Endothelial cell of umbilical vein (primary cell): ENCODE measurements around the gene FNIP2. TPM values are rescaled to one million over a fixed set of nuclear protein-coding genes. Genes with fewer than 3 reads are reported as not detected.

Experiments
- BruUV-seq: library from RNA; stranded (reverse); fragments of 400-500 nt; replicated peaks from 2 replicates; lab custom pipeline; 2021; lab: Mats Ljungman, UMichigan
- CTCF ChIA-PET: fragments of 300-600, 350-600 bp; sonication (Branson Sonifier 250); formaldehyde crosslinking; loops from one replicate; lab custom pipeline; 2021; ENCODE audit warnings: antibody characterized with exemption, inconsistent platforms; lab: Charles Lee
- POLR2A ChIA-PET: fragments of 300-600, 350-600 bp; sonication (Branson Sonifier 250); formaldehyde crosslinking; loops from one replicate; lab custom pipeline; 2021; ENCODE audit warnings: antibody characterized with exemption, inconsistent platforms; lab: Charles Lee
- DNase-seq: peaks from one replicate; pipeline ENCODE4 v3.0.0-alpha.2; 2011; ENCODE audit warnings: low read depth, low spot score
- FAIRE-seq: peaks from 2 replicates; lab custom pipeline; 2011; peaks lifted over from hg19 to GRCh38; lab: Jason Lieb, UNC
- H2AFZ ChIP-seq: 2 replicates; pipeline ENCODE4 v1.6.0; 2012; ENCODE audit warnings: low read depth, low read length, control low read depth, inconsistent platforms
- H3K27ac ChIP-seq: 2 replicates; pipeline ENCODE4 v1.5.1; 2011; ENCODE audit warnings: low read depth, mild to moderate bottlenecking, control low read depth, low read length, moderate library complexity; ENCODE audit not compliant: insufficient read depth
- H3K27me3 ChIP-seq, 2 experiments: 2 replicates each; pipeline versions ENCODE4 v1.6.0 to v1.6.1; 2011; ENCODE audit warnings: low read length in 2 of 2, mixed read lengths in 1 of 2; ENCODE audit not compliant: control insufficient read depth in 2 of 2, insufficient read depth in 2 of 2
- H3K36me3 ChIP-seq, 2 experiments: 2 replicates in 1 of 2; 3 replicates in 1 of 2; pipeline ENCODE4 v1.5.1; 2011; ENCODE audit warnings: low read length in 2 of 2, mild to moderate bottlenecking in 1 of 2, moderate library complexity in 1 of 2; ENCODE audit not compliant: control insufficient read depth in 2 of 2, insufficient read depth in 2 of 2; ENCODE audit errors: extremely low read depth in 1 of 2
- H3K4me1 ChIP-seq: 3 replicates; pipeline ENCODE4 v1.5.1; 2011; ENCODE audit warnings: mild to moderate bottlenecking, low read length; ENCODE audit not compliant: control insufficient read depth, insufficient read depth; ENCODE audit errors: extremely low read depth
- H3K4me2 ChIP-seq: 2 replicates; pipeline ENCODE4 v1.6.1; 2011; ENCODE audit warnings: low read length, control low read depth, mixed read lengths; ENCODE audit not compliant: insufficient read depth
- H3K4me3 ChIP-seq, 3 experiments: fragments of 200-600 bp in 1 of 3; sonication (generic), shearing (Covaris generic) in 1 of 3; replicated peaks in 1 of 3; 2 replicates each; pipeline ENCODE4 v1.5.1; 2011 to 2016; ENCODE audit warnings: control low read depth in 3 of 3, low read length in 3 of 3, mild to moderate bottlenecking in 2 of 3, inconsistent platforms in 1 of 3, low read depth in 1 of 3, moderate library complexity in 1 of 3; ENCODE audit not compliant: insufficient read depth in 1 of 3
- H3K79me2 ChIP-seq: 2 replicates; pipeline ENCODE4 v1.6.0; 2012; ENCODE audit warnings: low read length, inconsistent platforms; ENCODE audit not compliant: control insufficient read depth, insufficient read depth
- H3K9ac ChIP-seq: replicated peaks from 2 replicates; pipeline ENCODE3; 2011; ENCODE audit warnings: low read length, control low read depth; ENCODE audit not compliant: insufficient read depth; ENCODE audit errors: extremely low read depth
- H3K9me1 ChIP-seq: replicated peaks from 3 replicates; pipeline ENCODE4 v1.6.0; 2011; ENCODE audit warnings: mild to moderate bottlenecking, low read length; ENCODE audit not compliant: control insufficient read depth, insufficient read depth; ENCODE audit errors: extremely low read depth
- H3K9me3 ChIP-seq: replicated peaks from 2 replicates; pipeline ENCODE4 v1.5.1; 2012; ENCODE audit warnings: low read length, inconsistent platforms; ENCODE audit not compliant: control insufficient read depth, insufficient read depth
- H4K20me1 ChIP-seq: replicated peaks from 2 replicates; pipeline ENCODE3; 2011; ENCODE audit warnings: mild to moderate bottlenecking, low read length; ENCODE audit not compliant: control insufficient read depth, insufficient read depth; ENCODE audit errors: extremely low read depth
- CTCF ChIP-seq, 2 donors: IDR thresholded peaks; 1 replicate in 1 of 2; 2 replicates in 1 of 2; pipeline ENCODE4 v1.5.1; 2011; ENCODE audit warnings: low read length in 2 of 2, mild to moderate bottlenecking in 2 of 2, moderate library complexity in 2 of 2, control low read depth in 1 of 2, inconsistent platforms in 1 of 2, low read depth in 1 of 2; ENCODE audit not compliant: insufficient read depth in 1 of 2; ENCODE audit errors: extremely low read depth in 1 of 2
- EZH2 ChIP-seq: IDR thresholded peaks from 2 replicates; pipeline ENCODE4 v1.6.1; 2012; ENCODE audit warnings: borderline replicate concordance, low read depth, mild to moderate bottlenecking, moderate library complexity, low read length, inconsistent platforms; ENCODE audit not compliant: severe bottlenecking
- FOS ChIP-seq: IDR thresholded peaks from 2 replicates; pipeline ENCODE4 v1.6.1; 2011; ENCODE audit warnings: mild to moderate bottlenecking, low read length, moderate library complexity, borderline replicate concordance; ENCODE audit not compliant: insufficient read depth
- GATA2 ChIP-seq: IDR thresholded peaks from 2 replicates; pipeline ENCODE4 v1.7.0; 2011; ENCODE audit warnings: low read depth, mild to moderate bottlenecking, moderate library complexity, mixed read lengths, low read length; ENCODE audit not compliant: insufficient read length, insufficient read depth
- JUN ChIP-seq: IDR thresholded peaks from 2 replicates; pipeline ENCODE4 v1.6.1; 2011; ENCODE audit warnings: borderline replicate concordance, low read depth; ENCODE audit not compliant: insufficient read length, insufficient read depth
- MAX ChIP-seq: IDR thresholded peaks from 2 replicates; pipeline ENCODE4 v1.6.1; 2011; ENCODE audit not compliant: insufficient read depth, insufficient read length
- MYC ChIP-seq: IDR thresholded peaks from one replicate; pipeline ENCODE4 v1.6.1; 2011; ENCODE audit warnings: mild to moderate bottlenecking, low read depth, low read length
- POLR2A ChIP-seq: IDR thresholded peaks from 2 replicates; pipeline ENCODE4 v1.6.1; 2012; ENCODE audit warnings: low read depth, mild to moderate bottlenecking, control low read depth, low read length
- POLR2AphosphoS5 ChIP-seq: IDR thresholded peaks from 2 replicates; pipeline ENCODE4 v1.6.1; 2012; ENCODE audit warnings: low read depth, mild to moderate bottlenecking, control low read depth, low read length, moderate library complexity; ENCODE audit not compliant: insufficient read depth
- dilution Hi-C: fragments of 300-500 bp; cut with MboI; formaldehyde crosslinking; loops from one replicate; pipeline ENCODE4 v1.15.0; 2019; ENCODE audit warnings: low sequenced_read_pairs; ENCODE audit not compliant: extremely low pct_ligation_motif_present
- intact Hi-C: fragments of 100-400 bp; cut with micrococcal nuclease; formaldehyde crosslinking; loops from one replicate; pipeline ENCODE4 v1.10.0; 2022
- polyA plus RNA-seq, 4 experiments: library from polyadenylated mRNA; depleted of rRNA in 3 of 4; stranded (reverse) in 3 of 4; unstranded in 1 of 4; fragments of >200 nt; gene quantifications; 2 replicates each; pipeline versions ENCODE4 v1.2.1 to v1.2.3, GENCODE V29; 2011 to 2012; ENCODE audit warnings: missing spikeins in 1 of 4
- total RNA-seq: library from RNA; stranded (reverse); gene quantifications from 2 replicates; pipeline ENCODE4 v1.2.3, GENCODE V29; 2021

The FNIP2 gene
- total and polyA plus RNA-seq, 2 donors (not counting 3 experiments of a cell fraction or from before 2014, with no cell fraction given) = 4.5 to 14.4 TPM

GRCh38 chr4:158938220-158939044, 169.6 kb downstream of the FNIP2 start:
- no peaks in the 10 kb centered on the region for H3K36me3 ChIP-seq
- no peak for DNase-seq
- no peak overlapping the region for H3K27ac ChIP-seq
- H3K4me3 ChIP-seq = no peak overlapping the region
- no peaks in the 10 kb centered on the region for H3K9me3 ChIP-seq
- H3K27me3 ChIP-seq = no peaks in the 10 kb centered on the region
- ChIA-PET CTCF (no interaction called here), POLR2A (no interaction called here)
- dilution Hi-C loops (no loop called here), intact Hi-C loops (no loop called here)
- TF ChIP-seq EZH2 = no peak
- no peak for TF ChIP-seq JUN
- no peak for TF ChIP-seq POLR2A
- no peak for TF ChIP-seq MYC
- TF ChIP-seq CTCF (IDR thresholded peaks at IDR 0.05; ENCODE audit: extremely low read depth in 1 of 2, insufficient read depth in 1 of 2, low read depth in 1 of 2, low read length in 2 of 2) = no peak
- no peak for TF ChIP-seq FOS
- TF ChIP-seq MAX = no peak
- no peak for TF ChIP-seq GATA2
- TF ChIP-seq POLR2AphosphoS5 = no peak
- H3K9ac ChIP-seq = no peak overlapping the region
- FAIRE-seq = no peak
- no peaks in the 10 kb centered on the region for H3K4me1 ChIP-seq
- no TSS peak for BruUV-seq
- H2AFZ ChIP-seq = no peak overlapping the region
- no peaks in the 10 kb centered on the region for H3K79me2 ChIP-seq
- H3K4me2 ChIP-seq = no peak overlapping the region
- no peaks in the 10 kb centered on the region for H4K20me1 ChIP-seq
- no peaks in the 10 kb centered on the region for H3K9me1 ChIP-seq
